Measurements from ENCODE around the gene KCNH2. TPM values are rescaled to one million over a fixed set of nuclear protein-coding genes. Genes with fewer than 3 reads are reported as not detected.

KCNH2 gene
- total and polyA plus RNA-seq, 2 experiments from 2014 or later, result 48.0 to 110 TPM

DNA sequence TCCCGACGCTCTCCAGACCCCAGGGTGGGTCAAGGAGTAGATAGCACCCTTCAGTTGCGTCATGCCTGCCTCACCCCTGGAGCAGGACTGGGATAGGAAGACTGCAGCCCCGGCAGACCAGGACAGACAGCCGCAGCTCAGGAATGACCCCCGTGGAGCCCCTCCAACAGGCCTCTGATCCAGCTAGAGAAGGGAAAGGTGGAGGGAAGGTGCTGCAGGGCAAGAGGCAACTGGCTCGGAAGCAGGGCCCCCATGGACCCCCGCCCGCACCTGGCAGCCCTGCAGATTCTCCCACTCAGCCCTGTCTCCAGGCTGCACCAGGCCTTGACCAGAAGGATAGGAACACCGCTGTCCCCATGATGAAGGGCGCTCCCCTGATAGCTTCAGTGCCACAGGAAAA is 7.7 kb downstream of the KCNH2 start:
- Histone ChIP-seq H3K27ac (peak overlapping the region; percentile 80), H3K9me3 (ENCODE audit: low read depth) (no peaks in the 10 kb centered on the region), H3K4me1 (ENCODE audit: low read depth) (peaks cover 77% of the 10 kb centered on the region), H3K36me3 (peaks cover 7% of the 10 kb centered on the region), H3K4me3 (no peak overlapping the region), H3K27me3 (no peaks in the 10 kb centered on the region)
- no peak for DNase-seq (ENCODE audit: low read depth in 1 of 2, low spot score in 1 of 2)
- TF ChIP-seq, protein P1, sequence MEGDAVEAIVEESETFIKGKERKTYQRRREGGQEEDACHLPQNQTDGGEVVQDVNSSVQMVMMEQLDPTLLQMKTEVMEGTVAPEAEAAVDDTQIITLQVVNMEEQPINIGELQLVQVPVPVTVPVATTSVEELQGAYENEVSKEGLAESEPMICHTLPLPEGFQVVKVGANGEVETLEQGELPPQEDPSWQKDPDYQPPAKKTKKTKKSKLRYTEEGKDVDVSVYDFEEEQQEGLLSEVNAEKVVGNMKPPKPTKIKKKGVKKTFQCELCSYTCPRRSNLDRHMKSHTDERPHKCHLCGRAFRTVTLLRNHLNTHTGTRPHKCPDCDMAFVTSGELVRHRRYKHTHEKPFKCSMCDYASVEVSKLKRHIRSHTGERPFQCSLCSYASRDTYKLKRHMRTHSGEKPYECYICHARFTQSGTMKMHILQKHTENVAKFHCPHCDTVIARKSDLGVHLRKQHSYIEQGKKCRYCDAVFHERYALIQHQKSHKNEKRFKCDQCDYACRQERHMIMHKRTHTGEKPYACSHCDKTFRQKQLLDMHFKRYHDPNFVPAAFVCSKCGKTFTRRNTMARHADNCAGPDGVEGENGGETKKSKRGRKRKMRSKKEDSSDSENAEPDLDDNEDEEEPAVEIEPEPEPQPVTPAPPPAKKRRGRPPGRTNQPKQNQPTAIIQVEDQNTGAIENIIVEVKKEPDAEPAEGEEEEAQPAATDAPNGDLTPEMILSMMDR (IDR thresholded peaks at IDR 0.05; ENCODE audit: low read depth, low read length), result no peak

DNA sequence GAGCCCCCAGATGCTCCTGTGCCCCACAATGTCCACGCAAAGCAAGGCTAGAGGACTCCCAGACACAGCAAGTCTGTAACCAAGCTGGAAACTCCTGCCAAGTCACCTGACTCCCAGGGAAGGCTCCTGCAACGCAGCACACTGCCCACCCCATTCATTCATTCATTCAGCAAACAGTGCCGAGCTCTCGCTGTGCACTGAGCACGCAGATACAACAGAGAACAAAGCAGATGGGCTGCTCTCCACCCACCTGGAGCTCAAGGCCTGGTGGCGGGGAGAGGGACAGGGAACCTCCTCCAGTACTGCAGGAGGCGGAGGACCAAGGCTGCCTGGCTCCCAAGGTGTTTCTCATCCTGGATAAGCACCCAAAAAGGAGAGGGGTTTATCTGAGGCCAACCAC is 8.6 kb downstream of the KCNH2 start:
- Histone ChIP-seq H3K36me3 (peaks cover 7% of the 10 kb centered on the region), H3K27ac (peak overlapping the region; percentile 97), H3K9me3 (ENCODE audit: low read depth) (no peaks in the 10 kb centered on the region), H3K27me3 (no peaks in the 10 kb centered on the region), H3K4me3 (no peak overlapping the region), H3K4me1 (ENCODE audit: low read depth) (peaks cover 82% of the 10 kb centered on the region)
- TF ChIP-seq, protein P1 (IDR thresholded peaks at IDR 0.05; ENCODE audit: low read depth, low read length), result no peak
- DNase-seq (ENCODE audit: low read depth in 1 of 2, low spot score in 1 of 2), result no peak

DNA sequence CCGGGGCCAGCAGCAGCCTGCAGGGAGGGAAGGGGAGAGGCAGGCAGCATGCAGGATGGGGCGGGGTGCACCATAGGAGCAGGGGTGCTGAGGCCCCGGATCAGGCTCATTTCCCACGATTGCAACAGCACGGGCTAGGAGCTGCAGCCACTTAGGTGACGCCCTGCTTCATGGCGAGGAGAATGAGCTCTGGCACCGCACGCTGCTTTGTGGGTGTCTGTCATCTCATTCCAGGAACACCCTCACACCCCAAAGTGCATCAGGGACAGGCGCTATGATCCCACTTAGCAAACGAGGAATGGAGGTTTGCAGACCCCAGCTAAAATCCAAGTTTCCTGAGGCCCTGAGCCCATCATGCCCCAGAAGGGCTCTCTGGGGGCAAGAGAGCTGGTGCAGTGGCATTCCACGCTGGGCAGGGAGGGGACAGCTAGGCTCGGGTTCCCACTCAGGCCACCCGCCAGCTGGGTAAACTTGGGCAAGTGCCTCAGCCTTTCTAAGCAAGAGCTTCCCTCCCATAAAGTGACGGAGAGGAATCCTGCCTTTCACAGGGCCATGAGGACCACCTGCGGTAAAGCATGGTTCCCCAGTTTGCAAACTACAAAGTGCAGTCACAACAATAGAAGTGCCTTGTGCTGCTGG is 9.3 kb downstream of the KCNH2 start:
- no peaks in the 10 kb centered on the region for H3K27me3 ChIP-seq
- H3K36me3 ChIP-seq, result peaks cover 7% of the 10 kb centered on the region
- no peak overlapping the region for H3K4me3 ChIP-seq
- H3K4me1 ChIP-seq (ENCODE audit: low read depth), result peaks cover 84% of the 10 kb centered on the region
- peak overlapping the region; percentile 97 for H3K27ac ChIP-seq
- TF ChIP-seq, protein P1 (IDR thresholded peaks at IDR 0.05; ENCODE audit: low read depth, low read length), result no peak
- DNase-seq (ENCODE audit: low read depth in 1 of 2, low spot score in 1 of 2), result no peak
- H3K9me3 ChIP-seq (ENCODE audit: low read depth), result no peaks in the 10 kb centered on the region

DNA sequence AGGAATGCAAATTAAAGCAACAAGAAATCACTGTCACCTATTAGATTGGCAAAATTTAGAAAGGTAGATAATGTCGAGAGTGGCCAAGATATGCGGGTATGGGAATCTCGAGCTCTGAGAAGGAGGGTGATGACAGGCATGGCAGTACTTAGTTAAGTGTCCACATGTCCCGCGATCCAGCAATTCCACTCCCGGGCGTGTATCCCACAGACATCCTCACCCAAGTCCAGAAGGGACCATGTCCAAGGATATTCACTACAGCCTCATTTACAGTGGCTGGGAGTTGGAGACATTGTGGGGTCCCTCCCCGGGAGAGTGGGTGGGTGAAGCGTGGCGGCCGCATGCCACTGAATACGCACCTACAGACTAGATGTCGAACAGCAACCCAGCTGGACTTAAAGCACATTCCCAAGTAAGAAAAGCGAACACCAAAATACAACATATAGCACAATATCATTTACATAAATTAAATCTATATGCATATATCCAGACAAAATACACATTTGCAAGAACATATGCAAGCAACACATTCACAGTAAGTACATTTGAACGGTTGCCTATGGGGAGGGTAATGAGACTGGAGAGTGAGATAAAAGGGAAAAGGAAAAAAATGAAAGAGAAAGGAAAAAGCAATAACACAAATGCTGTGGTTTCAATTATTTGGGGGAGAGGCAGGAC is 9.9 kb downstream of the KCNH2 start:
- TF ChIP-seq, protein P1 (IDR thresholded peaks at IDR 0.05; ENCODE audit: low read depth, low read length), result no peak
- Histone ChIP-seq H3K36me3 (peaks cover 4% of the 10 kb centered on the region), H3K27ac (peak overlapping the region; percentile 97), H3K9me3 (ENCODE audit: low read depth) (no peaks in the 10 kb centered on the region), H3K4me1 (ENCODE audit: low read depth) (peaks cover 89% of the 10 kb centered on the region), H3K4me3 (no peak overlapping the region), H3K27me3 (no peaks in the 10 kb centered on the region)
- peak in 1 of 2 donors; percentile 64 for DNase-seq (ENCODE audit: low read depth in 1 of 2, low spot score in 1 of 2)

DNA sequence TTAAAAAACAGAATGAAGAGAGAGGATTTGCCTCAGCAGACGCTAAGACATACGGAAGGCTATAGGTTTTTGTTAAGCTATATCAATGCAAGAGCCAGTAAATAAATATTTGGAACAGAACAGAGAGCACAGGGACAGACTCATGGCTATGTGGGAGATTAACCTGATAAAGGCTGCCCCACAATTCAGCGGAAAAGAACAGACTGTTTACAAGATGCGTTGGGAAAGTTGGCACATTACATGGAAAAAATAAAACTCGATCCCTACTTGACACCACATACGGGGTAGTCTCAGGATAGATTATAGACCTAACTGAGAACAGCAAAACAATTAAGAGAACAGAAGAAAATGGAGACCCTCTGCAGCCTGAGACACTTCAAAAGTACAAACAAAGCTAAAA is 10.8 kb downstream of the KCNH2 start:
- peaks cover 95% of the 10 kb centered on the region for H3K4me1 ChIP-seq (ENCODE audit: low read depth)
- peak overlapping the region; percentile 97 for H3K27ac ChIP-seq
- no peaks in the 10 kb centered on the region for H3K9me3 ChIP-seq (ENCODE audit: low read depth)
- H3K4me3 ChIP-seq, result no peak overlapping the region
- peaks cover 2% of the 10 kb centered on the region for H3K36me3 ChIP-seq
- H3K27me3 ChIP-seq, result no peaks in the 10 kb centered on the region
- TF ChIP-seq, protein P1 (IDR thresholded peaks at IDR 0.05; ENCODE audit: low read depth, low read length), result no peak
- DNase-seq (ENCODE audit: low read depth in 1 of 2, low spot score in 1 of 2), result no peak
